HG02885 (cell line): ENCODE results near the gene NDUFA7.
"Not testable (repeated sequence)": the region's sequence is repeated elsewhere in the genome, so short reads cannot be mapped to it uniquely, and the experiment has no call there.

Experiments
- ATAC-seq: cut with Tn5 transposase; IDR thresholded peaks from one replicate; pipeline ENCODE4 v1.9.1; 2021; ENCODE audit warnings: mild to moderate bottlenecking; ENCODE audit not compliant: unreplicated experiment, poor library complexity

Gene NDUFA7

GRCh38 chr19:8321067-8321985, at the start of gene NDUFA7, which contains the start of gene RPS28:
TSS of gene NDUFA7 (minus strand) at chr19:8321375. CDS start at chr19:8321358, 17 bp downstream.
TSS of gene RPS28 (plus strand) at chr19:8321496. CDS start at chr19:8321531, 35 bp downstream.
- peak; percentile 89 for ATAC-seq

- no peak for ATAC-seq
Measured at GRCh38 chr19:8370176-8371010, 49.2 kb upstream of the NDUFA7 start.

- ATAC-seq, result no peak
Measured at GRCh38 chr19:8367327-8368001, 46.3 kb upstream of the NDUFA7 start.

- no peak for ATAC-seq
Measured at GRCh38 chr19:8366961-8367326, 45.8 kb upstream of the NDUFA7 start.

- ATAC-seq, result no peak
Measured at GRCh38 chr19:8366121-8366581, 45.0 kb upstream of the NDUFA7 start.

- ATAC-seq, result no peak
Measured at GRCh38 chr19:8363803-8364771, 42.9 kb upstream of the NDUFA7 start, which contains the start of gene ANGPTL4. TSS of gene ANGPTL4 (plus strand) at chr19:8364155. CDS start at chr19:8364322, 167 bp downstream.

GRCh38 chr19:8361921-8362793, 41.0 kb upstream of the NDUFA7 start:
- ATAC-seq, result no peak

GRCh38 chr19:8360196-8360595, 39.0 kb upstream of the NDUFA7 start:
- no peak for ATAC-seq

GRCh38 chr19:8358948-8359347, 37.8 kb upstream of the NDUFA7 start:
- ATAC-seq, result no peak

- ATAC-seq, result no peak
Measured at GRCh38 chr19:8357007-8357521, 35.9 kb upstream of the NDUFA7 start.

GRCh38 chr19:8355631-8356402, 34.6 kb upstream of the NDUFA7 start:
- ATAC-seq, result no peak

GRCh38 chr19:8352845-8353244, 31.7 kb upstream of the NDUFA7 start:
- not testable (repeated sequence) for ATAC-seq

- no peak for ATAC-seq
Measured at GRCh38 chr19:8352134-8352827, 31.1 kb upstream of the NDUFA7 start.

GRCh38 chr19:8349629-8350372, 28.6 kb upstream of the NDUFA7 start:
- not testable (repeated sequence) for ATAC-seq

GRCh38 chr19:8343483-8343844, 22.3 kb upstream of the NDUFA7 start:
- no peak for ATAC-seq
